Fibroblast of the aortic adventitia (primary cell): ENCODE results near the gene SERPINB6. TPM values are rescaled to one million over a fixed set of nuclear protein-coding genes. Genes with fewer than 3 reads are reported as not detected.

Source experiments
- DNase-seq: peaks from one replicate; pipeline ENCODE4 v3.0.0-alpha.2; 2010; ENCODE audit warnings: low read depth
- H3K4me3 ChIP-seq: 2 replicates; pipeline ENCODE4 v1.5.1; 2011; ENCODE audit warnings: low read depth, mild to moderate bottlenecking, control low read depth, low read length, moderate library complexity
- total RNA-seq: library from RNA; depleted of rRNA; stranded (reverse); fragments of >200 nt; gene quantifications from 2 replicates; pipeline ENCODE4 v1.2.3, GENCODE V29; 2012; ENCODE audit warnings: low replicate concordance
- TF ChIP-seq, protein P1 (sequence below): IDR thresholded peaks from 2 replicates; pipeline ENCODE4 v1.5.1; 2011; ENCODE audit warnings: mild to moderate bottlenecking, low read length, control low read depth, inconsistent platforms; ENCODE audit not compliant: insufficient read depth

SERPINB6 gene
- total RNA-seq, 1 donor, result 102 TPM

DNA sequence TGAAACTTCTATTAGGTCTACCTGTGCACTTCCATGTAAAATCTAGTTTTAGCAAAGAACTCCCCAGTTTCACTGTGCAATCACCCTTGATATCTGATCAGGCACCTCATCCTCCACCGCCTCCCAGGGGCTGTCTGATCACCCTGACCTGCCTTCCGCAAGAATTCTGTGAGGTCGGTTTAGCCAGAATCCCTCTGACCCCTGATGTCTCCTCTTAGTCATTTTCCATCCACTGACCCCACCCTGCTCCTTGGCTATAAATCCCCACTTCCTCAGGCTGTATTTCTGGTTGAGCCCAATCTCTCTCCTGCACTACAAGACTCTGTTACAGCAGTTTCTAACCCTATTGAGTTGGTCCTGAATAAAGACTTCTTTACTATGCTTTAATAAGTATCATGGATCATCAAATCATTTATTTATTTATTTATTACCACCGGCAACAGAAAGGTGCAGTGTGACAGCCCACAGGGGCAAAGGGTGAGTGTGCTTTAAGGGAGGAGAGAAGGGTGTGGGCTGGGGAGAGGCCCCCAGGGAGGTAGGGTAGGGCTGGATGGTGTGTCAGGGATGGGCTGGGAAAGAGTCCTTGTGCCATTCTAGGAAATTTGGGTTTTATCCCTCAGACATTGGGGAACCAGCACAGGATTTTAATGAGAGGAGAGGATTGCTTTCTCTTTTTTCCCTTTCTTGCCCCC is 11.2 kb upstream of the SERPINB6 start:
- DNase-seq, result peak; percentile 13
- H3K4me3 ChIP-seq, result no peak overlapping the region
- TF ChIP-seq, protein P1, sequence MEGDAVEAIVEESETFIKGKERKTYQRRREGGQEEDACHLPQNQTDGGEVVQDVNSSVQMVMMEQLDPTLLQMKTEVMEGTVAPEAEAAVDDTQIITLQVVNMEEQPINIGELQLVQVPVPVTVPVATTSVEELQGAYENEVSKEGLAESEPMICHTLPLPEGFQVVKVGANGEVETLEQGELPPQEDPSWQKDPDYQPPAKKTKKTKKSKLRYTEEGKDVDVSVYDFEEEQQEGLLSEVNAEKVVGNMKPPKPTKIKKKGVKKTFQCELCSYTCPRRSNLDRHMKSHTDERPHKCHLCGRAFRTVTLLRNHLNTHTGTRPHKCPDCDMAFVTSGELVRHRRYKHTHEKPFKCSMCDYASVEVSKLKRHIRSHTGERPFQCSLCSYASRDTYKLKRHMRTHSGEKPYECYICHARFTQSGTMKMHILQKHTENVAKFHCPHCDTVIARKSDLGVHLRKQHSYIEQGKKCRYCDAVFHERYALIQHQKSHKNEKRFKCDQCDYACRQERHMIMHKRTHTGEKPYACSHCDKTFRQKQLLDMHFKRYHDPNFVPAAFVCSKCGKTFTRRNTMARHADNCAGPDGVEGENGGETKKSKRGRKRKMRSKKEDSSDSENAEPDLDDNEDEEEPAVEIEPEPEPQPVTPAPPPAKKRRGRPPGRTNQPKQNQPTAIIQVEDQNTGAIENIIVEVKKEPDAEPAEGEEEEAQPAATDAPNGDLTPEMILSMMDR, result no peak

DNA sequence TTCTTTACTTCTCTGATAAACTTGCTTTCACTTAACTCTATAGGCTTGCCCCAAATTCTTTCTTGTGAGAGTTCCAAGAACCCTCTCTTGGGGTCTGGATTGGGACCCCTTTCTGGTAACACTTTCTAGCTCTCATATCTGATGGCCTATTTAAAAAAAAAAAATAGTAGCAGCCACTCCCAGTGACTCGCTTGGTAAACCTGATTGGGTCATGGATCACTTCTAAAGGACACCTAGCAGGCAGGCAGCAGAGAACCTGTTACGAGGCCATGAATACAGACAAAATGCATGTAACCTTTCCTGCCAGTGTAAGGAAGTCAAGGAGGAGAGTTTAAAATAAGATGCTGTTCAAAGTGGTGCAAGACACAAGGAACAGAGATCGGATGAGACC is 9.1 kb upstream of the SERPINB6 start:
- no peak overlapping the region for H3K4me3 ChIP-seq
- TF ChIP-seq, protein P1, result no peak
- no peak for DNase-seq

DNA sequence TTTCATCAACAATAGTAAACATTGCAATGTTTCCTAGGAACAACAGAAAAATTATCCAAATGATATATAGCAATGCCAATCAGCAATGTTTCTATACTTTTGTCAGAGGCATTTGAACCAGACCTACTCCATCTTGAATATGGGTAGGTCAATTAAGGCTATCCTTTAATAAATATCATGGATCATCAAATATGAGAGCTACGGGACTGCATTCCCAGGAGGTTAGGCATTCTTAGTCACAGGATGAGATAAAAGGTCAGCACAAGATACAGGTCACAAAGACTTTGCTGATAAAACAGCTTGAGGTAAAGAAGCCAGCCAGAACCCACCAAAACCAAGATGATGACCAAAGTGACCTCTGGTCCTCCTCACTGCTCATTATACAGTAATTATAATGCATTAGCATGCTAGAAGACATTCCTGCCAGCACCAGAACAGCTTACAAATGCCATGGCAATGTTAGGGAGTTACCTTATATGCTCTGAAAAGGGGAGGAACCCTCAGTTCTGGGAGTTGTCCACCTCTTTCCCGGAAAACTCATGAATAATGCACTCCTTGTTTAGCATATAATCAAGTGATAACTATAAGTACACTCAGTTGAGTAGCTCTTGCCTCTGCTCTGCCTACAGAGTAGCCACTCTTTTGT is 8.6 kb upstream of the SERPINB6 start:
- H3K4me3 ChIP-seq, result no peak overlapping the region
- DNase-seq, result peak; percentile 62
- TF ChIP-seq, protein P1, result no peak

DNA sequence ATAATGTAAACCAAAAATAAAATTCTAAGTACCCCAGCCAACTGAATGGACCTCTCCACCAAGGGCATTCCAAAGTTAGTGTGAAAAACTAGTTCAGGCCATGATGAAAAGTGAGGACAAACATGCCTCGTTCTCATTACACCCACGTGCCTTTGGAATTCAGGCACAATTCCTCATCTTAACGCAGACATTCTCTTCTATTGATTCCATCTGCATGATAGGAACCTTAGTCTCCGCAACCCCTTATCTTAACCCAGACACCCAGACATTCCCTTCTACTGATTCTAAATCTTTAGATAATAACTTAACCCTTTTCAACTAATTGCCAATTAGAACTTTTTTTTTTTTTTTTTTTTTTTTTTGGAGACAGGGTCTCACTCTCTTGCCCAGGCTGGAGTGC is 7.6 kb upstream of the SERPINB6 start:
- TF ChIP-seq, protein P1, result no peak
- DNase-seq, result no peak
- no peak overlapping the region for H3K4me3 ChIP-seq

DNA sequence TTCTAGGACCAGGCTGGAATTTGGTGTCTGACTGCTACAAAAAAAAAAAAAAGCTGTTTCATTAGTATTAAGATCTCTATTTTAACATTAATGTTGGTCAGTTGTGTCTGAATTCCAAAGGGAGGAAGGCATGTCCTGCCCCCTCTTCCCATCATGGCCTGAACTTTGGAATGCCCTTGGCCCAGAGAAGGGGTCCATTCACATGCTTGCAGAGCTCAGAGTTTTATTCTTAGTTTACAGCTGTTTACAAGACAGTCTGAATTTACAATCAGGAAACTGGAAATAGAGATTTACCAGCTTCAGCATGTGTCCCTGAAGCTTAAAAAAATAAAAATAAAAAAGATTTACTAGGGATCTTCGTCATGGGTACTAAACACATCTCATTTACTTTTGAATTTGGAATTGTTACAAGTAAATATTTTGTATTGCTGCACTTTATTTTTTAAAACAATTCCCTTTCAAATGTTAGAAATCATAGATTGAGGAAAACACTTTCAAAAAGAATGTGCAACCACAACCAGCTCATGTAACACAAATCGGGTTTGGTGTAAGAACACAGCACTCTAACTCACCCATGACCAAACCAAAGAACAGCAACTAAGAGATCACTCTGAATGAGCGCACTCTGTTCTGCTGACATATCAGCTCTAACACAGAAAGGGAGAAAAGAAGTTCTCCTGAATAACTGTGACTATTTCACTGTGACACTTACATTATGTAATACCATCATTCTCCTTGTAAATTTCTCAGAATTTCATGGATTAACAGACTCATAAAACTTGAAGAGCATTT is 6.6 kb upstream of the SERPINB6 start:
- no peak for DNase-seq
- H3K4me3 ChIP-seq, result no peak overlapping the region
- TF ChIP-seq, protein P1, result no peak

DNA sequence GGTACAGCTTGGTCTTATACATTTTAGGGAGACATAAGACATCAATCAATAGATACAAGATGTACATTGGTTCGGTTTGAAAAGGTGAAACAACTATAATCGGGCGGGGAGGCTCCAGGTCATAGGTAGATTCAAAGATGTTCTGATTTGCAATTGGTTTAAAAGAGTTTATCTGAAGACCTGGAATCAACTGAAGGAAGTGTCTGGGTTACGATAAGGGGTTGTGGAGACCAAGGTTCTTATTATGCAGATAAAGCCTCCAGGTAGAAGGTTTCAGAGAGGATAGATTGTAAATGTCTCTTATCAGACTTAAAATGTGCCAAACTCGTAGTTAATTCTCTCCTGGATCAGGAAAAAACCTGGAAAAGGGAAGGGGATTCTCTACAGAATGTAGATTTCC is 5.9 kb upstream of the SERPINB6 start:
- H3K4me3 ChIP-seq, result no peak overlapping the region
- TF ChIP-seq, protein P1, result no peak
- DNase-seq, result no peak
